Neural progenitor cell (in vitro differentiated cells): ENCODE data around the gene THEM5. TPM values are rescaled to one million over a fixed set of nuclear protein-coding genes. Genes with fewer than 3 reads are reported as not detected.

ENCODE experiments used
- DNase-seq: peaks from one replicate; pipeline ENCODE4 v3.0.0-alpha.2; 2016; ENCODE audit warnings: low spot score
- H2AFZ ChIP-seq: fragments of 200-600 bp; sonication (generic); replicated peaks from 2 replicates; pipeline ENCODE4 v1.6.1; 2016; ENCODE audit warnings: antibody characterized with exemption
- H3F3A ChIP-seq: fragments of 200-600 bp; sonication (generic); 2 replicates; pipeline ENCODE4 v1.6.1; 2016; ENCODE audit warnings: antibody characterized with exemption, low read depth
- H3K27ac ChIP-seq: fragments of 200-600 bp; sonication (generic); 2 replicates; pipeline ENCODE4 v1.5.1; 2016; ENCODE audit warnings: mild to moderate bottlenecking
- H3K27me3 ChIP-seq: fragments of 200-600 bp; sonication (generic); 2 replicates; pipeline ENCODE4 v1.6.1; 2016; ENCODE audit warnings: mild to moderate bottlenecking, moderate library complexity
- H3K36me3 ChIP-seq: fragments of 200-600 bp; sonication (generic); 2 replicates; pipeline ENCODE4 v1.5.1; 2016
- H3K4me1 ChIP-seq: fragments of 200-600 bp; sonication (generic); 2 replicates; pipeline ENCODE4 v1.6.1; 2016; ENCODE audit warnings: mixed run types
- H3K4me2 ChIP-seq: fragments of 200-600 bp; sonication (generic); 2 replicates; pipeline ENCODE4 v1.6.1; 2016
- H3K4me3 ChIP-seq: fragments of 200-600 bp; sonication (generic); 2 replicates; pipeline ENCODE4 v1.5.1; 2016
- H3K79me2 ChIP-seq: fragments of 200-600 bp; sonication (generic); 2 replicates; pipeline ENCODE4 v1.6.1; 2016; ENCODE audit warnings: low read depth
- H3K9ac ChIP-seq: fragments of 200-600 bp; sonication (generic); 2 replicates; pipeline ENCODE4 v1.6.1; 2016
- H3K9me3 ChIP-seq: fragments of 200-600 bp; sonication (generic); 2 replicates; pipeline ENCODE4 v1.5.1; 2016; ENCODE audit warnings: low read depth
- H4K20me1 ChIP-seq: fragments of 200-600 bp; sonication (generic); 2 replicates; pipeline ENCODE4 v1.6.1; 2016; ENCODE audit warnings: low read depth
- H3K27ac Mint-ChIP-seq: 3 replicates; pipeline ENCODE4 v1.8.0; 2021; ENCODE audit warnings: mixed read lengths
- H3K27me3 Mint-ChIP-seq: 2 replicates; pipeline ENCODE4 v1.8.0; 2022; ENCODE audit warnings: low read depth, mild to moderate bottlenecking, inconsistent platforms, moderate library complexity, mixed read lengths; ENCODE audit not compliant: insufficient read depth
- H3K36me3 Mint-ChIP-seq: 3 replicates; pipeline ENCODE4 v1.8.0; 2021; ENCODE audit warnings: mixed read lengths
- H3K4me1 Mint-ChIP-seq: 3 replicates; pipeline ENCODE4 v1.8.0; 2021; ENCODE audit warnings: mixed read lengths
- H3K4me3 Mint-ChIP-seq: 3 replicates; pipeline ENCODE4 v1.8.0; 2021; ENCODE audit warnings: mild to moderate bottlenecking, moderate library complexity, mixed read lengths
- H3K9me3 Mint-ChIP-seq: 3 replicates; pipeline ENCODE4 v1.8.0; 2020; ENCODE audit warnings: mixed read lengths
- EZH2 ChIP-seq: fragments of 200-600 bp; sonication (generic); IDR thresholded peaks from 2 replicates; pipeline ENCODE4 v1.6.1; 2017; ENCODE audit warnings: antibody characterized with exemption, mild to moderate bottlenecking, moderate library complexity
- EZH2phosphoT487 ChIP-seq: fragments of 200-600 bp; sonication (generic); IDR thresholded peaks from 2 replicates; pipeline ENCODE4 v1.6.1; 2017; ENCODE audit warnings: antibody characterized with exemption
- total RNA-seq: library from RNA; depleted of rRNA; stranded (reverse); fragments of >200 nt; gene quantifications from 2 replicates; pipeline ENCODE4 v1.2.3, GENCODE V29; 2015; ENCODE audit warnings: low replicate concordance
- TF ChIP-seq, protein P1 (sequence below): fragments of 200-600 bp; sonication (generic); IDR thresholded peaks from 2 replicates; pipeline ENCODE4 v1.5.1; 2017; ENCODE audit warnings: antibody characterized with exemption, mild to moderate bottlenecking

Gene THEM5
- total RNA-seq, 1 donor from 2014 or later, result not detected

DNA sequence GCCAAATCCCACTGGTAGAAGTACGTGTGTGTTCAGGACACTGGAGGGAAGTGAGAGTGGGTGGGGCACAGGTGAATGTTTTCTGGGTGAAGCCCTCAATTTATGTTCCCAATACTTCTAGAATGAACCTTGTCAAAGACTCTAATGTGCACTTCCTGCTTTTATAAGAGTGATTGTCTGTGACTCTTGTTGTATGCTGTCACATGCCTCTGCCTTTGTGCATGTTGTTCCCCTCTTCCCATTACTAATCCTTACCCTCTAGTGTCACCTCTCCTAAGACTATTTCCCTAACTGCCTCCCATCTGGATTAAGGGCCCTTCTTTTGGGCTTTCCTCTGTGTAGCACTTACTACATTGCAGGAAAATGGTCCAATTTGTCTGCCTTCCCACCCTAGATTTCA, 45.7 kb downstream of the THEM5 start:
- peaks cover 10% of the 10 kb centered on the region for H3K4me1 Mint-ChIP-seq
- H3K9me3 Mint-ChIP-seq, result no peaks in the 10 kb centered on the region
- TF ChIP-seq EZH2phosphoT487 (no peak), EZH2 (no peak)
- TF ChIP-seq, protein P1, sequence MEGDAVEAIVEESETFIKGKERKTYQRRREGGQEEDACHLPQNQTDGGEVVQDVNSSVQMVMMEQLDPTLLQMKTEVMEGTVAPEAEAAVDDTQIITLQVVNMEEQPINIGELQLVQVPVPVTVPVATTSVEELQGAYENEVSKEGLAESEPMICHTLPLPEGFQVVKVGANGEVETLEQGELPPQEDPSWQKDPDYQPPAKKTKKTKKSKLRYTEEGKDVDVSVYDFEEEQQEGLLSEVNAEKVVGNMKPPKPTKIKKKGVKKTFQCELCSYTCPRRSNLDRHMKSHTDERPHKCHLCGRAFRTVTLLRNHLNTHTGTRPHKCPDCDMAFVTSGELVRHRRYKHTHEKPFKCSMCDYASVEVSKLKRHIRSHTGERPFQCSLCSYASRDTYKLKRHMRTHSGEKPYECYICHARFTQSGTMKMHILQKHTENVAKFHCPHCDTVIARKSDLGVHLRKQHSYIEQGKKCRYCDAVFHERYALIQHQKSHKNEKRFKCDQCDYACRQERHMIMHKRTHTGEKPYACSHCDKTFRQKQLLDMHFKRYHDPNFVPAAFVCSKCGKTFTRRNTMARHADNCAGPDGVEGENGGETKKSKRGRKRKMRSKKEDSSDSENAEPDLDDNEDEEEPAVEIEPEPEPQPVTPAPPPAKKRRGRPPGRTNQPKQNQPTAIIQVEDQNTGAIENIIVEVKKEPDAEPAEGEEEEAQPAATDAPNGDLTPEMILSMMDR, result no peak
- Histone ChIP-seq H3K79me2 (no peaks in the 10 kb centered on the region), H2AFZ (no peak overlapping the region), H4K20me1 (no peaks in the 10 kb centered on the region), H3K4me3 (no peak overlapping the region), H3K9ac (no peak overlapping the region), H3K4me2 (no peak overlapping the region), H3K27ac (no peak overlapping the region), H3K4me1 (no peaks in the 10 kb centered on the region), H3K9me3 (no peaks in the 10 kb centered on the region), H3K36me3 (no peaks in the 10 kb centered on the region), H3K27me3 (no peaks in the 10 kb centered on the region), H3F3A (no peaks in the 10 kb centered on the region)
- no peak overlapping the region for H3K27ac Mint-ChIP-seq
- no peak overlapping the region for H3K4me3 Mint-ChIP-seq
- DNase-seq, result no peak
- H3K27me3 Mint-ChIP-seq, result peaks cover 9% of the 10 kb centered on the region
- no peaks in the 10 kb centered on the region for H3K36me3 Mint-ChIP-seq

DNA sequence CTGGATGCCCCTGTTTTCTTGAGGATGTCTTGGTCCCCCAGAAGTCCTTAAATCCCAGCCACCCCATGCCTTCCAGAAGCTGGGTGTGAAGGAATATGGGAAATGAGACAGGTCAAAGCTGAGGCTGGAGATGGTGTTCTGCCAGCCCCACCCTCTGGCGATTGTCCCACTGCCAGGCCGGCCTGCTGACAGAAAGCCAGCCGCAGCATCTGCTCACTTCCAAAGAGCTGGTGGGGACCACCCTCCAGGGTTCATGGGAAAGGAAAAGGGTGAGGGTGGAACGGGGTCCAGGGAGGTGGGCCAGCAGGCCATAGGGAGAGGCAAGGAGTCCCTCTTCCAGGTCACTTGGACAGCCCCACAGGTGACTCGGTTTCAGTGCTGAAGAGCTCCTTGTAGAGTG, 46.4 kb downstream of the THEM5 start:
- Histone ChIP-seq H3K36me3 (no peaks in the 10 kb centered on the region), H3K27ac (no peak overlapping the region), H3K4me2 (no peak overlapping the region), H3K27me3 (no peaks in the 10 kb centered on the region), H3K79me2 (no peaks in the 10 kb centered on the region), H3K9me3 (no peaks in the 10 kb centered on the region), H3F3A (no peaks in the 10 kb centered on the region), H3K4me3 (no peak overlapping the region), H3K4me1 (no peaks in the 10 kb centered on the region), H2AFZ (no peak overlapping the region), H4K20me1 (no peaks in the 10 kb centered on the region), H3K9ac (no peak overlapping the region)
- Mint-ChIP-seq H3K4me1 (peaks cover 10% of the 10 kb centered on the region), H3K4me3 (no peak overlapping the region), H3K9me3 (no peaks in the 10 kb centered on the region), H3K27me3 (peaks cover 9% of the 10 kb centered on the region), H3K36me3 (no peaks in the 10 kb centered on the region), H3K27ac (no peak overlapping the region)
- TF ChIP-seq EZH2phosphoT487 (no peak), EZH2 (no peak)
- TF ChIP-seq, protein P1, result no peak
- DNase-seq, result no peak

DNA sequence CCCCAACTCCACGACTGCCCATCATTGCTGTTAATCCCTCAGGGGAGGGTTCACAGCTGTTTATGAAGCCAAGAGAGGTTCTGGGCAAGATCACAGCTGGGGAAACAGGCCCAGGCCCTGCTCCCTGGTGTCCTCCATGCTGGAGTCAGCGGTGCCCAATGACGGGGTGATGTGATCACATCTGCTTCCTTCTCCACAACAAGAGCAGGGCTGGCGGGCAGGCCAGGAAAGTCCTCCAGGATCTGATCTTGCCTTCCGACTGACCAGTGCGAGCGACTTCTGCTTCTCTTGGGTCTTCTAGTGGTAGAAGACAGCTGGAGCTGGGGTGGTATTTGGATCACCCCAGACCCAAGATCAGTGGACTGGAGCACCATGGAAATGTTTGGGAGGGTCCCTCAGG, 47.3 kb downstream of the THEM5 start:
- H3K9me3 Mint-ChIP-seq, result no peaks in the 10 kb centered on the region
- peaks cover 10% of the 10 kb centered on the region for H3K4me1 Mint-ChIP-seq
- no peak overlapping the region for H3K27ac Mint-ChIP-seq
- H3K36me3 Mint-ChIP-seq, result no peaks in the 10 kb centered on the region
- Histone ChIP-seq H3K79me2 (no peaks in the 10 kb centered on the region), H3K27me3 (no peaks in the 10 kb centered on the region), H3K9ac (no peak overlapping the region), H2AFZ (no peak overlapping the region), H3K4me3 (no peak overlapping the region), H4K20me1 (no peaks in the 10 kb centered on the region), H3K4me1 (no peaks in the 10 kb centered on the region), H3K27ac (no peak overlapping the region), H3K36me3 (no peaks in the 10 kb centered on the region), H3K9me3 (no peaks in the 10 kb centered on the region), H3K4me2 (no peak overlapping the region), H3F3A (no peaks in the 10 kb centered on the region)
- no peak overlapping the region for H3K4me3 Mint-ChIP-seq
- DNase-seq, result no peak
- TF ChIP-seq, protein P1, result no peak
- TF ChIP-seq EZH2 (no peak), EZH2phosphoT487 (no peak)
- peaks cover 6% of the 10 kb centered on the region for H3K27me3 Mint-ChIP-seq
